Measurements from ENCODE around the gene ATP8B4. TPM values are rescaled to one million over a fixed set of nuclear protein-coding genes. Genes with fewer than 3 reads are reported as not detected.

The ATP8B4 gene
- total and polyA plus RNA-seq, 11 donors, result 0.51 to 14.7 (median 2.1) TPM

GRCh38 chr15:50046159-50046558 lies 72.9 kb downstream of the ATP8B4 start:
- WGBS, 4 donors, result 52 to 72% (median 66%) methylated on average over 1 of the region's 1 CpG
- Histone ChIP-seq H3K4me3 (no peak overlapping the region), H3K36me3 (peaks cover 0 to 5% (median 0%) of the 10 kb centered on the region in 9 donors), H3K9me3 (peaks cover 0 to 21% (median 10%) of the 10 kb centered on the region in 12 donors), H3K27me3 (no peaks in the 10 kb centered on the region), H3K4me1 (peaks cover 0 to 5% (median 0%) of the 10 kb centered on the region in 12 donors), H3K27ac (no peak overlapping the region)
- ATAC-seq (no peak), DNase-seq (no peak)
- TF ChIP-seq CTCF (IDR thresholded peaks at IDR 0.05) (no peak), POLR2A (IDR thresholded peaks at IDR 0.05) (no peak)
- intact Hi-C loops (cut with DNase I), result no loop called here

- no peak overlapping the region for H3K27ac ChIP-seq
- 30 to 71% (median 40%) methylated on average over 2 of the region's 2 CpGs for WGBS, 4 donors
- no peaks in the 10 kb centered on the region for H3K27me3 ChIP-seq
- peaks cover 0 to 5% (median 0%) of the 10 kb centered on the region in 9 donors for H3K36me3 ChIP-seq
- no peak for TF ChIP-seq POLR2A (IDR thresholded peaks at IDR 0.05)
- TF ChIP-seq CTCF (IDR thresholded peaks at IDR 0.05), result no peak
- no peak overlapping the region for H3K4me3 ChIP-seq
- peaks cover 0 to 5% (median 0%) of the 10 kb centered on the region in 12 donors for H3K4me1 ChIP-seq
- no peak for DNase-seq
- intact Hi-C loops (cut with DNase I), result no loop called here
- ATAC-seq, result no peak
- H3K9me3 ChIP-seq, result peaks cover 0 to 21% (median 10%) of the 10 kb centered on the region in 12 donors
These were observed 74.1 kb downstream of the ATP8B4 start for GRCh38 chr15:50044904-50045303.

DNA sequence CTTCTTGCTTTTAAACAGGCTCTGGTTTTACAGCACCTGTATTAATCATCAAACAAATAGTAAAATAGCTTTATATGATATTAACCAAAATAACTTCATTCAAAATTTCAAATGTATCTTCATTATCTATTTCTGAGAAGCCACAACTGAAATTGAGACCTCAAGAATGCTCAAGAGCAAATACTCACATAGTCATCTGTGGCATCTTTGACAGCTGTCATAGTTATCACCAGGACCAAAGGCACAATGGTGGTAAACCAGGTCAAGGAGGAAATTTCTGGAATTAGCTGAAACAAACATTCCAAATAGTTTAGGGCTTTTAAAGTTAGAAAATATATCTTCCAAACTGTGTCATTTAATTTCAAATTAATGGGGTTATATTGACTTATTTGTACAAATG lies 74.6 kb downstream of the ATP8B4 start:
- H3K27ac ChIP-seq, result no peak overlapping the region
- DNase-seq (no peak), ATAC-seq (no peak)
- H3K9me3 ChIP-seq, result peaks cover 0 to 21% (median 10%) of the 10 kb centered on the region in 12 donors
- H3K4me1 ChIP-seq, result peaks cover 0 to 5% (median 0%) of the 10 kb centered on the region in 12 donors
- no peaks in the 10 kb centered on the region for H3K27me3 ChIP-seq
- TF ChIP-seq CTCF (IDR thresholded peaks at IDR 0.05), result no peak
- no peak for TF ChIP-seq POLR2A (IDR thresholded peaks at IDR 0.05)
- intact Hi-C loops (cut with DNase I), result no loop called here
- peaks cover 0 to 5% (median 0%) of the 10 kb centered on the region in 9 donors for H3K36me3 ChIP-seq
- H3K4me3 ChIP-seq, result no peak overlapping the region

DNA sequence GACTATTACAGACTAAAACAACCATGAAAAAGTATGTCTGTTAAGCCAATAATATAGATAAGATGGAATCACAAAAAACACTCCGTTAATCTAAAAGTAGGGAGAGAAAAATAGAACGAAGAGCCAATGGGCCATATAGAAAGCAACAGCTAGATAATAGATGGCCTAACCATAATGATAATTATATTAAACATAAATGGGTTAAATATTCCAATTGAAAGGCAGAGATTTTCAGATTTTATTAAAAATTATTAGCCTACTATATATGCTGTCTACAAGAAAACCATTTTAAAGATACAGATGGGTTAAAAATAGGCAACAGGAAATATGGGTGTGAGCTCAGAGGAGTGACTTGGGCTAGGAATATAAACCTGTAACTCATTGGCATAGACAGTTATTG lies 76.3 kb downstream of the ATP8B4 start:
- peaks cover 0 to 5% (median 0%) of the 10 kb centered on the region in 9 donors for H3K36me3 ChIP-seq
- WGBS, 4 donors, result 85 to 90% (median 88%) methylated on average over 2 of the region's 2 CpGs
- TF ChIP-seq POLR2A (IDR thresholded peaks at IDR 0.05) (no peak), CTCF (IDR thresholded peaks at IDR 0.05) (no peak)
- H3K9me3 ChIP-seq, result peaks cover 0 to 21% (median 10%) of the 10 kb centered on the region in 12 donors
- intact Hi-C loops (cut with DNase I), result no loop called here
- ATAC-seq, result no peak
- no peak overlapping the region for H3K4me3 ChIP-seq
- H3K27me3 ChIP-seq, result no peaks in the 10 kb centered on the region
- H3K4me1 ChIP-seq, result peaks cover 0 to 5% (median 0%) of the 10 kb centered on the region in 12 donors
- no peak overlapping the region for H3K27ac ChIP-seq
- no peak for DNase-seq
